Breast epithelium (tissue), 4 donors: Measurements from ENCODE around the gene CD58. TPM values are rescaled to one million over a fixed set of nuclear protein-coding genes. Genes with fewer than 3 reads are reported as not detected.

Experiments
- DNase-seq, 2 donors: peaks; one replicate each; pipeline ENCODE4 v3.0.0-alpha.2; 2019; ENCODE audit warnings: low spot score in 2 of 2
- H3K27ac ChIP-seq, 2 donors: fragments of 200-600 bp; sonication (generic) in 1 of 2; one replicate each; pipeline ENCODE4 v1.5.1; 2016 to 2019; ENCODE audit warnings: mild to moderate bottlenecking in 1 of 2
- H3K27me3 ChIP-seq, 2 donors: fragments of 200-600 bp; sonication (generic) in 1 of 2; one replicate each; pipeline versions ENCODE4 v1.5.1 to v1.6.0; 2017 to 2019; ENCODE audit warnings: control low read depth in 1 of 2, mild to moderate bottlenecking in 1 of 2
- H3K36me3 ChIP-seq: fragments of 200-600 bp; one replicate; pipeline ENCODE4 v1.5.1; 2019
- H3K4me1 ChIP-seq, 2 donors: fragments of 200-600 bp; sonication (generic); one replicate each; pipeline ENCODE4 v1.5.1; 2016 to 2019; ENCODE audit warnings: control low read depth in 1 of 2
- H3K4me3 ChIP-seq, 3 donors: fragments of 200-600 bp; sonication (generic); 1 replicate in 2 of 3; 2 replicates in 1 of 3; pipeline ENCODE4 v1.5.1; 2016 to 2019; ENCODE audit warnings: mild to moderate bottlenecking in 3 of 3, moderate library complexity in 2 of 3
- H3K9me3 ChIP-seq, 2 donors: fragments of 200-600 bp; sonication (generic) in 1 of 2; one replicate each; pipeline ENCODE4 v1.5.1; 2016 to 2019; ENCODE audit warnings: control low read depth in 1 of 2
- POLR2A ChIP-seq: fragments of 450-650 bp; IDR thresholded peaks from one replicate; pipeline ENCODE4 v1.6.1; 2016; ENCODE audit warnings: antibody characterized with exemption, mild to moderate bottlenecking, moderate library complexity
- POLR2AphosphoS5 ChIP-seq, 3 donors: sonication (generic); formaldehyde crosslinking; IDR thresholded peaks; one replicate each; pipeline ENCODE4 v1.6.1; 2017; ENCODE audit warnings: antibody characterized with exemption in 3 of 3
- intact Hi-C: fragments of 100-400 bp; cut with DNase I; formaldehyde crosslinking; loops from one replicate; pipeline ENCODE4 v1.15.1; 2023; ENCODE audit warnings: low total_unique reads
- total RNA-seq, 3 donors: library from RNA; depleted of rRNA; stranded (reverse); fragments of >200 nt; gene quantifications; one replicate each; pipeline ENCODE4 v1.1.0, GENCODE V29; 2016
- TF ChIP-seq, protein P1 (sequence below), 3 donors: fragments of 450-650 bp; IDR thresholded peaks; one replicate each; pipeline ENCODE4 v1.5.1; 2016 to 2017; ENCODE audit warnings: antibody characterized with exemption in 3 of 3, mild to moderate bottlenecking in 3 of 3, moderate library complexity in 3 of 3

The CD58 gene
- total RNA-seq, 3 donors from 2014 or later: 22.0 to 31.4 (median 31.3) TPM

GRCh38 chr1:116569776-116570357, 959 bp downstream of the CD58 start:
- intact Hi-C loops: no loop called here
- H3K36me3 ChIP-seq: no peaks in the 10 kb centered on the region

DNA sequence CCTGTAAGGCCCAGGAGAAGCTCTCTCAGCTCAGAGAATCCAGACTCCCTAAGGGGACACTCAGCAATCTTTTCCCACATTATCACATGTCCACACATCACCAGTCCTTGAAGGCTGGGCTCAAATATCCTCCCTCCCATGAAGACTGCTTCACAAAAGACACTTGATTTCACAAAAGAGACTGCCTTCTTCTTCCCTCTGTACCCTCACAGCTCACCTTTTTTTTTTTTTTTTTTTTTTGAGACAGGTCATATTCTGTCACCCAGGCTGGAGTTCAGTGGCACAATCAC, 1.5 kb downstream of the CD58 start:
- TF ChIP-seq, protein P1, sequence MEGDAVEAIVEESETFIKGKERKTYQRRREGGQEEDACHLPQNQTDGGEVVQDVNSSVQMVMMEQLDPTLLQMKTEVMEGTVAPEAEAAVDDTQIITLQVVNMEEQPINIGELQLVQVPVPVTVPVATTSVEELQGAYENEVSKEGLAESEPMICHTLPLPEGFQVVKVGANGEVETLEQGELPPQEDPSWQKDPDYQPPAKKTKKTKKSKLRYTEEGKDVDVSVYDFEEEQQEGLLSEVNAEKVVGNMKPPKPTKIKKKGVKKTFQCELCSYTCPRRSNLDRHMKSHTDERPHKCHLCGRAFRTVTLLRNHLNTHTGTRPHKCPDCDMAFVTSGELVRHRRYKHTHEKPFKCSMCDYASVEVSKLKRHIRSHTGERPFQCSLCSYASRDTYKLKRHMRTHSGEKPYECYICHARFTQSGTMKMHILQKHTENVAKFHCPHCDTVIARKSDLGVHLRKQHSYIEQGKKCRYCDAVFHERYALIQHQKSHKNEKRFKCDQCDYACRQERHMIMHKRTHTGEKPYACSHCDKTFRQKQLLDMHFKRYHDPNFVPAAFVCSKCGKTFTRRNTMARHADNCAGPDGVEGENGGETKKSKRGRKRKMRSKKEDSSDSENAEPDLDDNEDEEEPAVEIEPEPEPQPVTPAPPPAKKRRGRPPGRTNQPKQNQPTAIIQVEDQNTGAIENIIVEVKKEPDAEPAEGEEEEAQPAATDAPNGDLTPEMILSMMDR (IDR thresholded peaks at IDR 0.05): no peak
- TF ChIP-seq POLR2A (no peak), POLR2AphosphoS5 (IDR thresholded peaks at IDR 0.05) (no peak)
- Histone ChIP-seq H3K27ac (no peak overlapping the region), H3K27me3 (no peaks in the 10 kb centered on the region), H3K36me3 (no peaks in the 10 kb centered on the region), H3K4me1 (peaks cover 0 to 7% of the 10 kb centered on the region in 2 donors), H3K4me3 (no peak overlapping the region), H3K9me3 (no peaks in the 10 kb centered on the region)
- intact Hi-C loops: no loop called here
- DNase-seq: no peak

More at GRCh38 chr1:116569776-116570357, 959 bp downstream of the CD58 start:
- Histone ChIP-seq H3K9me3 (no peaks in the 10 kb centered on the region), H3K27ac (peak overlapping the region; percentile 96 to 99), H3K27me3 (no peaks in the 10 kb centered on the region), H3K4me3 (peak overlapping the region; percentile 86 to 99 (median 90)), H3K4me1 (peaks cover 0 to 7% of the 10 kb centered on the region in 2 donors)
- TF ChIP-seq, protein P1 (IDR thresholded peaks at IDR 0.05): no peak
- TF ChIP-seq POLR2AphosphoS5 (IDR thresholded peaks at IDR 0.05): no peak
- TF ChIP-seq POLR2A: no peak
- no peak for DNase-seq

DNA sequence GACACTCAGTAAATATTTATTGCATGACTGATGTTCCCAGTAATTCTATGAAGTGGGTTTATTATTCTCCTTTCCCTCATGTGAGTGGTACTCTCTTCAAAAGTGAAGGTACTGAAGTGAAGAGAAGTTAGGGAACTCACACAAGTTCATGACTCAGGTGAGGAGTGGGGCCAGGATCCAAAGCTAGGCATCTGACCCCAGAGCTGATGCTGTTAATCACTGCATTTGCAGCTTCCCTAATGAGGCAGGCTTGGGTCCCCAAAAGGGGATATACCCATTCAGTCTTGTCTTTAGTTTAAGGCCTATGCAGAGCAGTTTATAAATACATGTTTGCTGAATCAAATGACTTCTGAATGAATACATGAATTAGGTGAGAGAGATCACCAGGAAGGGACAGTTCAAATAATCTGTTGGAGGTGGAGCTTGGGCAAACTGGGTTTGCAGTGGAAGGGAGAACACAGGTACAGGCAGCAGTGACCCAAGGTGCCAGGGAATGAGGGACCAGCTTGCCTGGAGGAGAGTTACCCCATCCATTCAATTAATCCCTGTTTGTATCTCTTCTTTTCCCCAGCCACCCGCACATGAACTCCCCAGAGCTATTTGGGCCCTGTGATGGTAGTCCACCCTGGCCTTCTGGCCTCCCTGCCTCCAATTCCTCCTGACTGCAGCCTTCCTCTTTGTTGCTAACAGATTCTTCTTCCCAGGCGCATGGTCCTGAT, 2.0 kb downstream of the CD58 start:
- no peak for DNase-seq
- TF ChIP-seq POLR2AphosphoS5 (IDR thresholded peaks at IDR 0.05) (no peak), POLR2A (no peak)
- TF ChIP-seq, protein P1 (IDR thresholded peaks at IDR 0.05): no peak
- Histone ChIP-seq H3K36me3 (no peaks in the 10 kb centered on the region), H3K27me3 (no peaks in the 10 kb centered on the region), H3K4me1 (peaks cover 0 to 7% of the 10 kb centered on the region in 2 donors), H3K27ac (no peak overlapping the region), H3K4me3 (no peak overlapping the region), H3K9me3 (no peaks in the 10 kb centered on the region)
- intact Hi-C loops: no loop called here

DNA sequence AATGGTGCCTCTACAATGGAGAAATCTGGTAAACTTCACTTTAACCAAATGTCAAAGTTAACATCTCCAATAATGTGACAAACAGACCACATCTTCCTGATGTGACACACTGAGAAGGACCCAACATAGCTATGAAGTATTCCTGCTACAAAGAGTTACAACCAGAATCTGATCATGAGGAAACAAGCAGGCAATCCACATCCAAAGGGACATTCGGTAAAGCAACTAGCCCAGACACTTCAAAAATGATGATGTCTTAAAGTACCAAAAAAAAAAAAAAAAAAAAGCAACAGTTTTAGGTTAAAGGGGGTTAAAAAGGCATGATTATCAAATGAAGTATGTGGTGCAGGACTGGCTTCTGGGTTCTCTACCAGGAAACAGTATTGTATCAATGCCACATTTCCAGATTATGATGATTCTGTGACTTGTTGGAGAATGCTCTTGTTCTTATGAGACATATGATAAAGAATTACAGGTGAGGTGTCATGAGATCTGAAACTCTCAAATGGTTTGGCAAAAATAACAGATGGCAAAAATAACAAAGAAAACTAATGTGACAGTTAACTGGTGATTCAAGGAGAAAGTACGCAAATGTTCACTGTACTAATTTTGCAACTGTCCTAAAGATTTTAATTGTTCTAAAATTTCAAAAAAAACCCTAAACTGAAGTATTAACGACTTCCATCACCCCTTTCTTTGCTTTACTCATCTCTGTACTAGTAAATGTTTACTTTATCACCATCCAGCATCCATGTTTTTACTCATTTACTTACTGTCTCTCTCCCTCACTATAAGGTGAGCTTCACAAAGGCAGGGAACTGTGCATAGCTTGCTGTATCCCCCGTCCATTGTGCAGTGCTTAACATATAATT, 2.8 kb downstream of the CD58 start:
- no peak overlapping the region for H3K4me3 ChIP-seq
- no peak for DNase-seq
- H3K4me1 ChIP-seq: peaks cover 0 to 7% of the 10 kb centered on the region in 2 donors
- no peak for TF ChIP-seq POLR2AphosphoS5 (IDR thresholded peaks at IDR 0.05)
- TF ChIP-seq, protein P1 (IDR thresholded peaks at IDR 0.05): no peak
- no peak for TF ChIP-seq POLR2A
- H3K27ac ChIP-seq: no peak overlapping the region
- no peaks in the 10 kb centered on the region for H3K36me3 ChIP-seq
- peaks cover 0 to 5% of the 10 kb centered on the region in 2 donors for H3K9me3 ChIP-seq
- intact Hi-C loops: no loop called here
- H3K27me3 ChIP-seq: no peaks in the 10 kb centered on the region
